Measurements from ENCODE around the gene LCOR. TPM values are rescaled to one million over a fixed set of nuclear protein-coding genes. Genes with fewer than 3 reads are reported as not detected.

Gene LCOR
- total and polyA plus RNA-seq, 2 of the 4 experiments (the other 2 are of a cell fraction) = 3.7 to 36.9 TPM

GRCh38 chr10:97010695-97011206 lies 178.7 kb downstream of the LCOR start:
- Histone ChIP-seq H3K4me1 (ENCODE audit: control insufficient read depth, insufficient read depth, low read length) (no peaks in the 10 kb centered on the region), H4K5ac (ENCODE audit: low read depth, low read length) (no peak overlapping the region), H3K4ac (ENCODE audit: low read depth, low read length) (no peak overlapping the region), H3K27me3 (ENCODE audit: control insufficient read depth, insufficient read depth, low read length) (peaks cover 17% of the 10 kb centered on the region), H3K27ac (ENCODE audit: insufficient read depth, low read length) (no peak overlapping the region), H3K4me3 (ENCODE audit: insufficient read depth, low read depth, low read length) (no peak overlapping the region), H3K14ac (replicated peaks; ENCODE audit: low read depth, low read length) (no peak overlapping the region), H3K79me1 (ENCODE audit: low read depth in 1 of 2, low read length in 2 of 2) (no peaks in the 10 kb centered on the region), H4K20me1 (ENCODE audit: insufficient read depth, low read length) (no peaks in the 10 kb centered on the region), H3K23ac (ENCODE audit: low read depth, low read length) (no peak overlapping the region), H3K9ac (ENCODE audit: low read depth, low read length) (no peak overlapping the region), H2BK120ac (ENCODE audit: low read depth, low read length) (no peak overlapping the region), H3K4me2 (ENCODE audit: low read depth, low read length) (no peak overlapping the region), H2BK5ac (ENCODE audit: low read depth, low read length, poor library complexity, severe bottlenecking) (no peak overlapping the region), H2BK15ac (ENCODE audit: low read depth, low read length) (no peak overlapping the region), H2AFZ (replicated peaks; ENCODE audit: low read length, poor library complexity) (no peak overlapping the region), H3K9me3 (ENCODE audit: control insufficient read depth, insufficient read depth, low read length) (peaks cover 9% of the 10 kb centered on the region), H3K36me3 (ENCODE audit: control insufficient read depth, insufficient read depth, low read length) (no peaks in the 10 kb centered on the region), H4K8ac (ENCODE audit: low read depth in 2 of 2, low read length in 2 of 2) (no peak overlapping the region), H4K91ac (ENCODE audit: insufficient read depth, low read depth, low read length) (no peak overlapping the region), H3K56ac (ENCODE audit: extremely low read depth, insufficient read depth, low read length) (no peak overlapping the region), H2AK5ac (ENCODE audit: low read depth, low read length) (no peak overlapping the region), H2BK20ac (ENCODE audit: low read depth, low read length) (no peak overlapping the region), H2AK9ac (replicated peaks; ENCODE audit: low read depth, low read length, poor library complexity) (no peak overlapping the region), H3K9me1 (ENCODE audit: insufficient read depth, low read length) (no peaks in the 10 kb centered on the region), H3K18ac (ENCODE audit: low read depth, low read length) (no peak overlapping the region)
- ATAC-seq (ENCODE audit: low read depth) (no peak), DNase-seq (no peak)
- ChIA-PET CTCF (no interaction called here), POLR2A (ENCODE audit: unreplicated experiment) (no interaction called here)
- TF ChIP-seq BHLHE40 (IDR thresholded peaks at IDR 0.05; ENCODE audit: low read depth, low read length) (no peak), MAFK (IDR thresholded peaks at IDR 0.05; ENCODE audit: low read depth, low read length) (no peak), MAZ (IDR thresholded peaks at IDR 0.05; ENCODE audit: borderline replicate concordance, low read depth, low read length) (no peak), NFE2L2 (IDR thresholded peaks at IDR 0.05; ENCODE audit: low read depth, low read length) (no peak), CTCF (conservative IDR thresholded peaks at IDR 0.05; ENCODE audit: low read depth, low read length) (no peak), CEBPB (IDR thresholded peaks at IDR 0.05; ENCODE audit: low read depth, low read length) (no peak)
- intact Hi-C loops (cut with micrococcal nuclease) = no loop called here
- dilution Hi-C loops (cut with HindIII; ENCODE audit: low sequenced_read_pairs, unreplicated experiment) = no loop called here
- no TSS peak for BruUV-seq (replicated peaks)
- WGBS, 2 experiments (ENCODE audit: extremely low coverage in 2 of 2, insufficient read length in 1 of 2) = no CpG with 5 or more reads among the region's 4 CpGs
- in situ Hi-C loops (cut with MboI; ENCODE audit: low sequenced_read_pairs) = no loop called here

All from IMR-90 (cell line).